Measurements from ENCODE around the gene WNT9A. TPM values are rescaled to one million over a fixed set of nuclear protein-coding genes. Genes with fewer than 3 reads are reported as not detected.
A peak's percentile ranks its signal among the peaks of the same experiment; 100 is the strongest.

Gene WNT9A
- total and polyA plus RNA-seq, 4 donors, result 2.6 to 8.6 (median 4.9) TPM

DNA sequence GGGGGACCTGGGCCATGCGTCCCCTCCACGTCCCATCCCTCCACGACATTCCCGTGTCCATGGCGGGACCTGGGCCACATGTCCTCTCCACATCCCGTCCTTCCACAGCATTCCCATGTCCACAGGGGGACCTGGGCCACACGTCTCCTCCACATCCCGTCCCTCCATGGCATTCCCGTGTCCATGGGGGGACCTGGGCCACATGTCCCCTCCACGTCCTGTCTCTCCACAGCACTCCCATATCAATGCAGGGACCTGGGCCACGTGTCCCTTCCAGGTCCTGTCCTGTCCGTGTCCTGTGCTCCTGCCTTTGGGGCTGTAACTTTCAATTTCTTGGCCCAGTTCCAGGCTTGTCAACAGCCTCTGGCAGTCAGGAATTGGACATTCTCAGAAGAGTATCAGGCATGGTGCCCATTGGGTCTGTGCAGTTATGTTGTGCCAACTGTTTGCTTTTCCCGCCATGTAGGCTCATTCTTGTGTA is 47.1 kb downstream of the WNT9A start:
- DNase-seq, result peak in 1 of 3 donors; percentile 5

DNA sequence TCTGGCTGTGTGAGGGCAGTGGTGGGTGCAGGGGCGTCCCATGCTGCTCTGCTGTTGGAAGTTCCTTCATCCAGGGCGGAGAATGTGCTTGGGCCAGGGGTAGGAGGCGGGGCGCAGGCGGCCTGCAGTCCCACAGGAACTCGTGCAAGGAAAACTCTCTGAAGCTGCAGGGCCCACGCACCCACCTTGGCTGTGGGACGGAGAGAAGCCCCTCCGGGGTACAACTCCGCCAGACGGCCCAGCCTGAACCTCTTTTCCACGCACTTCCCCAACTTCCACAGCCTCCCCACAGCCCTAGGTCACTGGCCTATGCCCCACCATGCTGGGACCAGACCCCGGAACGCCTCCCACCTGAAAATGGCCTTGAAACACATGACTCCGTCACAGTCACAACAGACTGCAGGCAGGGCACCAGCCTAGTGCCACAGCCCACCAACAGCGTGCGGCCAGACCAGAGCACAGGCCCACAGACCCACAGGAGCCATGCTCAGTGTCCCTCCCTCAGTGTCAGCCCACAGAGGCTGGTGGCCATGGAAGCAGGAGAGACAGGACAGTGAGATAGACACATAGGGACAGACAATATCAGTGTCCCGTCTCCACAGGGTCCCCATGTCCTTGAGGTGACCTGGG is 47.8 kb downstream of the WNT9A start:
- Histone ChIP-seq H3K27me3 (ENCODE audit: control insufficient read depth in 3 of 3, insufficient read depth in 3 of 3, low read length in 2 of 3) (no peaks in the 10 kb centered on the region), H3K27ac (ENCODE audit: low read depth in 1 of 2, low read length in 1 of 2) (no peak overlapping the region), H3K9ac (ENCODE audit: insufficient read depth in 1 of 2, low read length in 2 of 2) (no peak overlapping the region), H3K4me1 (ENCODE audit: control insufficient read depth in 5 of 5, insufficient read depth in 5 of 5, low read length in 5 of 5) (no peaks in the 10 kb centered on the region), H3K36me3 (ENCODE audit: control insufficient read depth in 4 of 4, insufficient read depth in 4 of 4, low read length in 4 of 4) (no peaks in the 10 kb centered on the region), H3K9me3 (ENCODE audit: control insufficient read depth in 4 of 4, insufficient read depth in 3 of 4, low read length in 3 of 4) (no peaks in the 10 kb centered on the region), H3K4me3 (no peak overlapping the region)
- no peak for ATAC-seq (ENCODE audit: insufficient read depth, low FRiP score)
- no peak for TF ChIP-seq CTCF (IDR thresholded peaks at IDR 0.05; ENCODE audit: control extremely low read depth, extremely low read depth)
- 88 to 91% methylated on average over 18 of the region's 18 CpGs for WGBS, 2 donors
- peak in 1 of 3 donors; percentile 10 for DNase-seq

More for the DNA sequence above, 47.1 kb downstream of the WNT9A start:
- no peaks in the 10 kb centered on the region for H3K27me3 ChIP-seq (ENCODE audit: control insufficient read depth in 3 of 3, insufficient read depth in 3 of 3, low read length in 2 of 3)
- ATAC-seq (ENCODE audit: insufficient read depth, low FRiP score), result no peak
- H3K4me3 ChIP-seq, result no peak overlapping the region
- no peaks in the 10 kb centered on the region for H3K4me1 ChIP-seq (ENCODE audit: control insufficient read depth in 5 of 5, insufficient read depth in 5 of 5, low read length in 5 of 5)
- no peak for TF ChIP-seq CTCF (IDR thresholded peaks at IDR 0.05; ENCODE audit: control extremely low read depth, extremely low read depth)
- H3K9me3 ChIP-seq (ENCODE audit: control insufficient read depth in 4 of 4, insufficient read depth in 3 of 4, low read length in 3 of 4), result no peaks in the 10 kb centered on the region
- no peak overlapping the region for H3K27ac ChIP-seq (ENCODE audit: low read depth in 1 of 2, low read length in 1 of 2)
- H3K9ac ChIP-seq (ENCODE audit: insufficient read depth in 1 of 2, low read length in 2 of 2), result no peak overlapping the region
- WGBS, 2 donors, result 92 to 94% methylated on average over 13 of the region's 13 CpGs
- H3K36me3 ChIP-seq (ENCODE audit: control insufficient read depth in 4 of 4, insufficient read depth in 4 of 4, low read length in 4 of 4), result no peaks in the 10 kb centered on the region

DNA sequence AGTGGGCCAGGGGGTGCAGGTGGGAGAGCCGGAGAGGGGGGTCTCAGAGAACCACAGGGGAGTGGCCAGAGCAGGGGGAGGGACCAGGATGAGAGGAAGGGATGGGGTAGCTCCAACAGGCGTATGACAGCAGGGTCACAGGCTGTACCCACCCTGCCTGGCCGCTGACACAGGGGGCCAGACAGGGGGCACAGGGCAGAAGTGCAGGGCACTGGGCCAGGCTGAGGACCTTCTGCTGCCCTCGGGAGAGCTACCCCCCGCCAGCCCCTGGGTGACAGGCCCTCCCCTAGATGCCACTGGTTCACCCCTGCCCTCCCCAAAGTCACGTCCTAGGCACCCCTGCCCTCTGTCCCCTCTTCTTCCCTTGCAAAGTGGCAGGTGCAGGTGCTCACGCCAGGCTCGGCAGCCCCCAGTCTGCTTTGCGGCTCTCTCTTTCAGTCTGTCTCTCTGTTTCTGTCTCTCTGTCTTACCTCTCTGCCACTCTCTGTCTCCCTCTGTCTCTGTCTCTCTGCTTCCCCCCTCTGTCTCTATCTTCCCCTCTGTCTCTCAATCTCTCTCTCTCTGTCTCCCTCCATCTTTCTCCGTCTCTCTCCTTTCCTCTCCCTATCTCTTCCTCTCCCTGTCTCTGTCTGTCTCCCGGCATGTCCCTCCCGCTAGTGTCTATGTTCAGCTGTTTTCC is 48.5 kb downstream of the WNT9A start:
- no peaks in the 10 kb centered on the region for H3K4me1 ChIP-seq (ENCODE audit: control insufficient read depth in 5 of 5, insufficient read depth in 5 of 5, low read length in 5 of 5)
- ATAC-seq (ENCODE audit: insufficient read depth, low FRiP score) (no peak), DNase-seq (peak in 1 of 3 donors; percentile 9)
- no peak overlapping the region for H3K4me3 ChIP-seq
- no peaks in the 10 kb centered on the region for H3K9me3 ChIP-seq (ENCODE audit: control insufficient read depth in 4 of 4, insufficient read depth in 3 of 4, low read length in 3 of 4)
- no peak for TF ChIP-seq CTCF (IDR thresholded peaks at IDR 0.05; ENCODE audit: control extremely low read depth, extremely low read depth)
- no peak overlapping the region for H3K27ac ChIP-seq (ENCODE audit: low read depth in 1 of 2, low read length in 1 of 2)
- H3K36me3 ChIP-seq (ENCODE audit: control insufficient read depth in 4 of 4, insufficient read depth in 4 of 4, low read length in 4 of 4), result no peaks in the 10 kb centered on the region
- 69 to 82% methylated on average over 11 to 12 of the region's 12 CpGs for WGBS, 2 donors
- no peak overlapping the region for H3K9ac ChIP-seq (ENCODE audit: insufficient read depth in 1 of 2, low read length in 2 of 2)
- H3K27me3 ChIP-seq (ENCODE audit: control insufficient read depth in 3 of 3, insufficient read depth in 3 of 3, low read length in 2 of 3), result no peaks in the 10 kb centered on the region

Data from lung (tissue), 12 donors.